Epithelial cell of proximal tubule (primary cell): ENCODE data around the gene INPP4A. TPM values are rescaled to one million over a fixed set of nuclear protein-coding genes. Genes with fewer than 3 reads are reported as not detected.

Source experiments
- DNase-seq: peaks from one replicate; pipeline ENCODE4 v3.0.0-alpha.2; 2011; ENCODE audit warnings: low read depth
- H3K4me3 ChIP-seq: 2 replicates; pipeline ENCODE4 v1.5.1; 2011; ENCODE audit warnings: low read depth, mild to moderate bottlenecking, low read length
- CTCF ChIP-seq: conservative IDR thresholded peaks from 2 replicates; pipeline ENCODE4 v1.5.1; 2012; ENCODE audit warnings: low read depth, mild to moderate bottlenecking, low read length
- total RNA-seq: library from RNA; depleted of rRNA; stranded (reverse); fragments of >200 nt; gene quantifications from 2 replicates; pipeline ENCODE4 v1.2.3, GENCODE V29; 2015

Gene INPP4A
- total RNA-seq, 1 donor from 2014 or later, result 12.2 TPM

- no peak overlapping the region for H3K4me3 ChIP-seq
- DNase-seq, result no peak
- TF ChIP-seq CTCF, result no peak
Measured at GRCh38 chr2:98446850-98447249, 2.2 kb downstream of the INPP4A start.

DNA sequence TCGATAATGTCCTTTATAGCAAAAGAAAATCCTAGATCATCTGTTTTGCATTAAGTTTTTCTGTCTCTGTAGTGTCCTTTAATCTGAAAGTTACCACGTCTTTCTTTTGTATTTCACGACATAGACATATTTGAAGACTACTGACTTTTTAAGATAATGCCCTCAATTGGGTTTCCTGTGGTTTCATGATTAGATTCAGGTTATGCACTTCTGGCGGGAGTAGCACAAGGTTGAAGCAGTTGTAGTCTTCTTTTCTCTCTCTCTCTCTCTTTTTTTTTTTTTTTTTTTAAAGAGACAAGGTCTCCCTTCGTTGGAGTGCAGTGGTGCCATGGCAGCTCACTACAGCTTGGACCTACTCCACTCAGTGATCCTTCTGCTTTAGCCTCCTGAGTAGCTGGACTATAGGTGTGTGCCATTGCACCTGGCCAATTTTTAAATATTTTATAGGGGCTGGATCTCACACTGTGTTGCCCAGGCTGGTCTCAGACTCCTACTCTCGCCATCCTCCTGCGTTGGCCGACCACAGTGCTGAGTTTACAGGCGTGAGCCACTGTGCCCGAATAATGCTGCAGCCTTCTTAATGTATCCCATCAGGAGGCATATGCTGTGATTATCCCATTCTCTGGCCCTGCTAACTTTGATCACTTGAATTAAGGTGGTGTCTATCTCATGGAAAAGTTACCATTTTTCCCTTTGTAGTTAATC is 3.9 kb downstream of the INPP4A start:
- no peak overlapping the region for H3K4me3 ChIP-seq
- no peak for DNase-seq
- TF ChIP-seq CTCF, result no peak

- DNase-seq, result no peak
- H3K4me3 ChIP-seq, result no peak overlapping the region
- no peak for TF ChIP-seq CTCF
Measured at GRCh38 chr2:98452396-98453027, 7.9 kb downstream of the INPP4A start.

- TF ChIP-seq CTCF, result no peak
- no peak for DNase-seq
- no peak overlapping the region for H3K4me3 ChIP-seq
Measured at GRCh38 chr2:98453083-98453482, 8.4 kb downstream of the INPP4A start.

DNA sequence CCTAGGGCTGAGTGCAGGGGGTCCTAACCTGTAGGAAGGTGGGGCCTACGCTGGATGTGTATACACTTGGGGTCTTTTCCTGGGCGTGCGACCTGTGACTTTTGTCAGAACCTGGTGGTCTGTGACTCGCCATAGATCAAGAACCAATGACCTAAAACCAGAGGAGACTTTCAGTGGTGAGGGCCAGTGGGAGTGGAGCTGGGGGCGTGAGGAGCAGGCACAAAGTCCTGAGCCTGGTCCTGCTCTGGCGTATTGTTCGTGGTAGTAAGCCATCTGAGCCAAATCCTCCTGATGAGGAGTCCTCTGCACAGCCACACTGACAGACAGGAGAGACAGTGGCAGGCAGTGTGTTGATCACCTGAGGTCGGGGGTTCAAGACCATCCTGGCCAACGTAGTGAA is 8.9 kb downstream of the INPP4A start:
- DNase-seq, result no peak
- no peak overlapping the region for H3K4me3 ChIP-seq
- no peak for TF ChIP-seq CTCF

- DNase-seq, result no peak
- no peak overlapping the region for H3K4me3 ChIP-seq
- no peak for TF ChIP-seq CTCF
Measured at GRCh38 chr2:98454073-98454472, 9.4 kb downstream of the INPP4A start.
